H9 (cell line): ENCODE results near the gene ZNF358. TPM values are rescaled to one million over a fixed set of nuclear protein-coding genes. Genes with fewer than 3 reads are reported as not detected.
A peak's percentile ranks its signal among the peaks of the same experiment; 100 is the strongest.

Experiments
- DNase-seq: peaks from one replicate; pipeline ENCODE4 v3.0.0-alpha.2; 2017
- H2AFZ ChIP-seq: one replicate; pipeline ENCODE4 v1.6.1; 2013; ENCODE audit warnings: mild to moderate bottlenecking, low read length, control low read depth, moderate library complexity
- H2AK5ac ChIP-seq: 2 replicates; pipeline ENCODE4 v1.6.1; 2013; ENCODE audit warnings: low read length, control low read depth, mixed read lengths; ENCODE audit not compliant: insufficient read length
- H2BK120ac ChIP-seq: one replicate; pipeline ENCODE4 v1.6.1; 2013; ENCODE audit warnings: low read depth, mild to moderate bottlenecking, low read length, control low read depth, inconsistent platforms; ENCODE audit not compliant: poor library complexity, severe bottlenecking
- H2BK12ac ChIP-seq: 2 replicates; pipeline ENCODE4 v1.6.1; 2013; ENCODE audit warnings: low read length, control low read depth, mixed read lengths, low read depth; ENCODE audit not compliant: insufficient read length
- H2BK15ac ChIP-seq: 2 replicates; pipeline ENCODE4 v1.6.1; 2013; ENCODE audit warnings: low read depth, low read length, control low read depth
- H2BK20ac ChIP-seq: one replicate; pipeline ENCODE4 v1.6.1; 2013; ENCODE audit warnings: low read depth, mild to moderate bottlenecking, low read length, control low read depth, inconsistent platforms; ENCODE audit not compliant: poor library complexity, severe bottlenecking
- H2BK5ac ChIP-seq: 2 replicates; pipeline ENCODE4 v1.6.1; 2013; ENCODE audit warnings: low read length, control low read depth, mixed read lengths; ENCODE audit not compliant: insufficient read length
- H3K14ac ChIP-seq: 2 replicates; pipeline ENCODE4 v1.6.1; 2013; ENCODE audit warnings: low read length, control low read depth; ENCODE audit not compliant: insufficient read depth
- H3K18ac ChIP-seq: 2 replicates; pipeline ENCODE4 v1.6.1; 2013; ENCODE audit warnings: low read depth, mild to moderate bottlenecking, mixed read lengths, low read length, control low read depth; ENCODE audit not compliant: insufficient read length
- H3K23ac ChIP-seq: 2 replicates; pipeline ENCODE4 v1.6.1; 2013; ENCODE audit warnings: low read length, control low read depth, mixed read lengths, low read depth; ENCODE audit not compliant: insufficient read length
- H3K23me2 ChIP-seq: 2 replicates; pipeline ENCODE4 v1.6.1; 2013; ENCODE audit warnings: low read depth, mild to moderate bottlenecking, mixed read lengths, low read length, control low read depth; ENCODE audit not compliant: insufficient read length, poor library complexity, severe bottlenecking
- H3K27ac ChIP-seq: 2 replicates; pipeline ENCODE4 v1.5.1; 2013; ENCODE audit warnings: low read length, control low read depth, mixed read lengths, low read depth; ENCODE audit not compliant: insufficient read length
- H3K27me3 ChIP-seq: 2 replicates; pipeline ENCODE4 v1.6.1; 2013; ENCODE audit warnings: low read length, control low read depth, inconsistent platforms; ENCODE audit not compliant: insufficient read depth
- H3K4ac ChIP-seq: 2 replicates; pipeline ENCODE4 v1.6.1; 2013; ENCODE audit warnings: low read depth, mild to moderate bottlenecking, control low read depth, inconsistent platforms, low read length, moderate library complexity
- H3K4me1 ChIP-seq: 2 replicates; pipeline ENCODE4 v1.6.1; 2013; ENCODE audit warnings: low read length, control low read depth, inconsistent platforms; ENCODE audit not compliant: insufficient read depth
- H3K4me2 ChIP-seq: 2 replicates; pipeline ENCODE4 v1.6.1; 2013; ENCODE audit warnings: low read length, control low read depth, mixed read lengths; ENCODE audit not compliant: insufficient read length, insufficient read depth
- H3K56ac ChIP-seq: 2 replicates; pipeline ENCODE4 v1.6.1; 2013; ENCODE audit warnings: low read depth, mild to moderate bottlenecking, mixed read lengths, low read length, control low read depth; ENCODE audit not compliant: insufficient read length
- H3K79me1 ChIP-seq: 2 replicates; pipeline ENCODE4 v1.6.1; 2013; ENCODE audit warnings: low read depth, mild to moderate bottlenecking, moderate library complexity, low read length, control low read depth, inconsistent platforms; ENCODE audit not compliant: insufficient read depth, poor library complexity, severe bottlenecking
- H3K79me2 ChIP-seq: 2 replicates; pipeline ENCODE4 v1.6.1; 2013; ENCODE audit warnings: low read length, control low read depth, inconsistent platforms; ENCODE audit not compliant: insufficient read depth
- H3K9ac ChIP-seq: 2 replicates; pipeline ENCODE4 v1.6.1; 2013; ENCODE audit warnings: low read length, control low read depth, mixed read lengths; ENCODE audit not compliant: insufficient read length; ENCODE audit errors: extremely low read depth
- H3K9me3 ChIP-seq: one replicate; pipeline ENCODE4 v1.6.1; 2013; ENCODE audit warnings: low read depth, low read length, inconsistent platforms; ENCODE audit not compliant: control insufficient read depth
- H3T11ph ChIP-seq: one replicate; pipeline ENCODE4 v1.6.1; 2013; ENCODE audit warnings: mild to moderate bottlenecking, low read length, control low read depth, inconsistent platforms
- H4K20me1 ChIP-seq: one replicate; pipeline ENCODE4 v1.6.1; 2013; ENCODE audit not compliant: control insufficient read depth, insufficient read length, insufficient read depth
- H4K5ac ChIP-seq: 2 replicates; pipeline ENCODE4 v1.6.1; 2013; ENCODE audit warnings: low read depth, mild to moderate bottlenecking, mixed read lengths, low read length, control low read depth; ENCODE audit not compliant: insufficient read length
- H4K8ac ChIP-seq: replicated peaks from 2 replicates; pipeline ENCODE4 v1.6.1; 2013; ENCODE audit warnings: low read length, control low read depth, mixed read lengths, low read depth; ENCODE audit not compliant: insufficient read length
- H4K91ac ChIP-seq: 2 replicates; pipeline ENCODE4 v1.6.1; 2013; ENCODE audit warnings: low read depth, mild to moderate bottlenecking, moderate library complexity, mixed read lengths, low read length, control low read depth; ENCODE audit not compliant: insufficient read length
- H3K27ac Mint-ChIP-seq, 3 experiments: 2 replicates in 2 of 3; 3 replicates in 1 of 3; pipeline ENCODE4 v1.8.0; 2020 to 2021; ENCODE audit warnings: mixed read lengths in 3 of 3, mild to moderate bottlenecking in 1 of 3, moderate library complexity in 1 of 3
- H3K27me3 Mint-ChIP-seq: 2 replicates; pipeline ENCODE4 v1.8.0; 2021; ENCODE audit warnings: low read depth, mild to moderate bottlenecking, moderate library complexity, mixed read lengths
- H3K36me3 Mint-ChIP-seq, 3 experiments: 2 replicates in 2 of 3; 3 replicates in 1 of 3; pipeline ENCODE4 v1.8.0; 2020 to 2021; ENCODE audit warnings: low read depth in 3 of 3, mixed read lengths in 3 of 3; ENCODE audit not compliant: insufficient read depth in 1 of 3
- H3K4me1 Mint-ChIP-seq, 2 experiments: 2 replicates each; pipeline ENCODE4 v1.8.0; 2020; ENCODE audit warnings: mixed read lengths in 2 of 2
- H3K4me3 Mint-ChIP-seq, 2 experiments: 2 replicates in 1 of 2; 3 replicates in 1 of 2; pipeline ENCODE4 v1.8.0; 2020 to 2021; ENCODE audit warnings: mild to moderate bottlenecking in 2 of 2, mixed read lengths in 2 of 2, moderate library complexity in 1 of 2
- H3K9me3 Mint-ChIP-seq, 2 experiments: 2 replicates in 1 of 2; 3 replicates in 1 of 2; pipeline ENCODE4 v1.8.0; 2020; ENCODE audit warnings: mild to moderate bottlenecking in 2 of 2, mixed read lengths in 2 of 2, moderate library complexity in 1 of 2
- CTCF ChIP-seq: fragments of 200-600 bp; sonication (generic); conservative IDR thresholded peaks from 3 replicates; pipeline ENCODE4 v1.8.0; 2021; ENCODE audit warnings: antibody characterized with exemption, mild to moderate bottlenecking
- WGBS: extraction: QIAGEN DNeasy Blood & Tissue Kit; methylation state at CpG from one replicate; pipeline ENCODE4 v1.1.7; 2013; ENCODE audit warnings: missing lambda C conversion rate, low lambda C conversion rate, mixed read lengths; ENCODE audit not compliant: insufficient read length; ENCODE audit errors: extremely low coverage; 5-methylcytosine and 5-hydroxymethylcytosine counted together
- total RNA-seq: library from RNA; stranded (reverse); gene quantifications from 2 replicates; pipeline ENCODE4 v1.2.1, GENCODE V29; 2021

Gene ZNF358
- total RNA-seq, 1 experiment from 2014 or later: 40.5 TPM

GRCh38 chr19:7519361-7520130 is 3.6 kb downstream of the ZNF358 start:
- Mint-ChIP-seq H3K4me3 (0 out of 5 replicates have a peak overlapping the region, but pooled peaks of 1 of the 2 experiments have one; percentile 71), H3K4me1 (peaks cover 18 to 26% of the 10 kb centered on the region in 2 experiments), H3K36me3 (peaks cover 3 to 18% (median 13%) of the 10 kb centered on the region in 3 experiments; a peak in 5 of 7 replicates), H3K27me3 (no peaks in the 10 kb centered on the region; the same call in 1 of the 2 replicates), H3K9me3 (no peaks in the 10 kb centered on the region; a peak in 1 of 5 replicates), H3K27ac (peak overlapping the region in 1 of 3 experiments; percentile 59; a peak in 1 of 7 replicates)
- no peak overlapping the region for H2BK12ac ChIP-seq
- no peak overlapping the region for H2AK5ac ChIP-seq
- H2BK120ac ChIP-seq: no peak overlapping the region
- no peak overlapping the region for H2BK5ac ChIP-seq
- H3K4me2 ChIP-seq: no peak overlapping the region
- H3K23me2 ChIP-seq: peaks cover 21% of the 10 kb centered on the region
- DNase-seq: no peak
- H3K23ac ChIP-seq: no peak overlapping the region
- no peak overlapping the region for H2AFZ ChIP-seq
- H2BK20ac ChIP-seq: no peak overlapping the region
- no peak for TF ChIP-seq CTCF
- no peaks in the 10 kb centered on the region for H3K9me3 ChIP-seq
- no peaks in the 10 kb centered on the region for H3K27me3 ChIP-seq
- no peaks in the 10 kb centered on the region for H4K20me1 ChIP-seq
- H3K56ac ChIP-seq: no peak overlapping the region
- H3T11ph ChIP-seq: no peak overlapping the region
- H4K5ac ChIP-seq: no peak overlapping the region
- no peak overlapping the region for H4K91ac ChIP-seq
- H2BK15ac ChIP-seq: no peak overlapping the region
- 0 out of 2 replicates have a peak, but pooled peaks cover 2% of the 10 kb centered on the region for H3K79me2 ChIP-seq
- no peak overlapping the region for H3K18ac ChIP-seq
- H3K4ac ChIP-seq: no peak overlapping the region
- no peak overlapping the region for H4K8ac ChIP-seq
- H3K14ac ChIP-seq: no peak overlapping the region
- peaks cover 4% of the 10 kb centered on the region; the same call in 1 of the 2 replicates for H3K4me1 ChIP-seq
- H3K79me1 ChIP-seq: no peaks in the 10 kb centered on the region
- H3K27ac ChIP-seq: no peak overlapping the region
- no peak overlapping the region for H3K9ac ChIP-seq
- no CpG with 5 or more reads among the region's 74 CpGs for WGBS
